NOMO-1 treated with DMSO at 0.1 percent for 48 hours (cell line): Measurements from ENCODE around the gene DLEC1.
"Not testable (repeated sequence)": the region's sequence is repeated elsewhere in the genome, so short reads cannot be mapped to it uniquely, and the experiment has no call there.

ENCODE experiments used
- DNase-seq: peaks from one replicate; lab custom pipeline; 2025; ENCODE audit not compliant: unreplicated experiment; lab: John Stamatoyannopoulos, UW

The DLEC1 gene

GRCh38 chr3:38152609-38153008 is 113.6 kb downstream of the DLEC1 start:
- no peak for DNase-seq

DNA sequence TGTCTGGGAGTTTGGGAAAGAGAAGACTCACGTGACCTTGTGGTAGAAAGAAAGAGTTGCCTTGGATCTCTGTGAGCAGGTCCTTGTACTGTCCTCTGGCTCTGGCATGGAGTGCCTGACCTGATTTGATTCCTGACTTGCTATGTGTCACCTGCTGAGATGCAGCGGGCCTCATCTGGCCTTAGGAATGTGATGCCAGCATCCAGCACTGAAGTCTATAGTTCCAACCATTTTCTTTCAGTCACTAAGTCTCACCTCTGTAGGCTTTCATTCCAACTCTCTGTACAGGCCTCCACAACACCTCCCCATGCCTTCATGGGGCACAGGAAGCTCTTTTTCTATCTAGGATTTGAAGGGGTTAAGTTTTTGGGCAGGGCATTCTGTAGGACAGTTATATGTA is 114.2 kb downstream of the DLEC1 start:
- no peak for DNase-seq

- peak; percentile 77 for DNase-seq
Measured at GRCh38 chr3:38154033-38154494, 115.1 kb downstream of the DLEC1 start.

GRCh38 chr3:38154625-38155255 is 115.7 kb downstream of the DLEC1 start:
- no peak for DNase-seq

DNA sequence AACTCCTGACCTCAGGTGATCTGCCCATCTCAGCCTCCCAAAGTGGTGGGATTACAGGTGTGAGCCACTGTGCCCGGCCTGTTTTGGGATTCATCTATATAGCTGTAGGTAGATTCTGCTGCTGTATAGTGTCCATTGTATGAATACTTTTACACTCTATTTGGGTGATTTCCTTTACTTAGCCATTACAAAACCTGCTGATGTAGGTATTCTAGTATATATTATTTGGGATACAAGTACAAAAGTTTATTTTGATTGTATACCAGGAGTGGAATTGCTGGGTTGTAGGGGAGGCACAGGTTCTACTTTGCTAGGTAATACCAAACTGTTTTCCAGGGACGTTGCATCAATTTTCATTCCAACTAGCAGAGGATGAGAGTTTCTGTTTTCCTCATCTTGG is 116.8 kb downstream of the DLEC1 start:
- DNase-seq: no peak

DNA sequence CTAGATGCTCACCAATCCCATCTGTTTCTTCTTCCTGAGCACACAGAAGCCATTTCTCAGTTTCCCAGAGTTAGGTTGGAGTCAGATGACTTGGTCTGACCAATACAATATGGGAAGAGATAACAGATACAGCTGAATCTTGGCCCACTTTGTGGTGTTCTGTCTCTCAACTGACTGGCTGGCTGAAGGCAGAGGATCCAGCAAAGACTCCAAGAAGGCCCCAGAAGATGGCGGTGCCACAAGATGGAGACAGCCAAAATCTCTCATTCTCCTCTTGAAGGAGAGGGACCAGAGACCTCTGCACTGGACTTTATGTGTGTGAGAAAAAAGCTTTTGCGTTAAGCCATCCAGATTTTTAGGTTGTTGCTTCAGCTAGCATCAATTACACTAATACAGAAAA is 118.1 kb downstream of the DLEC1 start:
- no peak for DNase-seq

GRCh38 chr3:38157595-38157994 is 118.6 kb downstream of the DLEC1 start:
- no peak for DNase-seq

- DNase-seq: no peak
Measured at GRCh38 chr3:38158472-38158871, 119.5 kb downstream of the DLEC1 start.

DNA sequence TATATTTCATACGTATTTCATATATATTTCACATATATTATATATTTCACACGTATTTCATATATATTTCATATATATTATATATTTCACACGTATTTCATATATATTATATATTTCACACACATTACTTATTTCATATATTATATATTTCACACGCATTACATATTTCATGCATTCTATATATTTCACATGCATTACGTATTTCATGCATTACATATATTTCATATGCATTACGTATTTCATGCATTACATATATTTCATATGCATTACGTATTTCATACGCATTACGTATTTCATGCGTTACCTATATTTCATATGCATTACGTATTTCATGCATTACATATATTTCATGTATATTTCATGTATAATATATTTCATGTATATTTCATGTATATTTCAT is 121.7 kb downstream of the DLEC1 start:
- not testable (repeated sequence) for DNase-seq

DNA sequence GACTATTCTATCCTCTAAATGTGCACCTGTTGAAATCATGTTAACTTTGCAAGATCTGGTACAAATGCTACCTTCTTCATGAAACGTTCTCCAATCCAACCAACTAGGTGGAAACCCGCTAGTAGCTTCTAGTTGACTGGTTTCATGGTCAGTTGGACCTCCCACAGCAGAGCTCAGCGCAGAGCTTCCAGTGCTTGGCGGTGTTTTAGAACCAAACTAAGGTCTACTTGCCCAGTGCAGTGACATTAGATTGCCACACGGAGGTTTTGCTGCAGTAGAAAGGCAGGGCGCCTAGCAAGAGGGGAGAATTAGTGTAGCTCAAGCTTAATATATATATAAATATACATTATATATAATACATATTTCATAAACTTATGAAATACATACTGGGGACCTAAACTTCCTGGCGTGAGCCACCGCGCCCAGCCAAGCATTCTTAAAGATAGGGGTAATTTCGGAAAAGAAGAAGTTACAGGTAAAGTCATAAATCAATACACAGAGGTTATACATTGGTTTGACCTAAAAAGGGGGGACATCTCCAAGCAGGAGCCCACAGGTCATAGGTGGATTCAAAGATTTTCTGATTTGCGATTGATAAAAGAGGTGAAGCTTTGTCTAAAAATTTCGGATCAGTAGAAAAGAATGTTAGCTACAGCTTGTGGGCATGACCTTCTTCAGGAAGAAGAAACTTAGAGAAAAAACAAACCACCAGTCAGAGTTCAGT is 124.3 kb downstream of the DLEC1 start:
- DNase-seq: peak; percentile 51

DNA sequence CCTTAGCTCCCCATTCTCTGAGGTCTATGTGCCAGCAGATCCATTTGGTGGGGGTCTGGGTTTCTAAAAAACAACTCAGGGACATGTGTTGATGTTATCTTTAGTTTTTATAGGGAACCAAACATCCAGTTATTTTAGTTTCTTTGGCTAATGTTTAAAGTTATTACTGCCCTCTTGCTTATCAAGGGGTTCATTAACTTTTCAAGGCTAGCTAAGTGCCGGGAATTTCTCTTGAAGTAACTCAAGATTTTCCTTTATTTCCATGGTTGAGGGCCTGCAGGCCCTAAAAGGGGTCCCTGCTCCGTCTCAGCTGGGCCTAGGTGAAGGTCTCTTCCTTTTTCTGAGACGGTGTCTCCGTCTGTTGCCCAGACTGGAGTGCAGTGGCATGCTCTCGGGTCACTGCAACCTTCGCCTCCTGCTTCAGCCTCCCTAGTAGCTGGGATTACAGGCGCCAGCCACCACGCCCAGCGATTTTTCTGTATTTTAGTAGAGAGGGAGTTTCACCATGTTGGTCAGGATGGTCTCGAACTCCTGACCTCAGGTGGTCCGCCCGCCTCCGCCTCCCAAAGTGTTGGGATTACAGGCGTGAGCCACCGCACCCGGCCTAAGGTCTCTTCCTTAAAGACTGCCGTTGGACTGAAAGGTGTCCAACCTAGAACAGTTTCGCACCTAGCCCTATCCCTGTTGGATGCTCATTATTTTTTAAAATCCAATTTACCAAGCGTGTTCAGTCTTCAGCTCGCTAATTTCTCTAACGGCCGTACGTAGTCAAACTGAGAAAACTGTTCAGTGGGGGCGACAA is 125.0 kb downstream of the DLEC1 start:
- no peak for DNase-seq

DNA sequence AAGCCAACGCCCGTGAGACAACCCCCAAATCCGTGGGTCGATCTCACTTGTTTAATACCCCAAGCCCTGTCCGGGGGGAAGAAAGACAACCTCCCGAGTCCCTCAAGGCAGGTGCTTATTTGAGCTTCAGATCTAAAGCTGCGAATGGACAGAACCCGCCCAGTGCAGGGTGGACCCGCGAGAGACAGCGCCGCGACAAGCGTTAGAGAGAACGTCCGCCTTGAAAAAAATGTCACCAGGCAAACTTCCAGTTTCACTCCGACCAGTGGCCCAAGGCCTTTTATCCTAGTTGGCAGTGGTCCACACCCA is 125.6 kb downstream of the DLEC1 start:
- no peak for DNase-seq

DNA sequence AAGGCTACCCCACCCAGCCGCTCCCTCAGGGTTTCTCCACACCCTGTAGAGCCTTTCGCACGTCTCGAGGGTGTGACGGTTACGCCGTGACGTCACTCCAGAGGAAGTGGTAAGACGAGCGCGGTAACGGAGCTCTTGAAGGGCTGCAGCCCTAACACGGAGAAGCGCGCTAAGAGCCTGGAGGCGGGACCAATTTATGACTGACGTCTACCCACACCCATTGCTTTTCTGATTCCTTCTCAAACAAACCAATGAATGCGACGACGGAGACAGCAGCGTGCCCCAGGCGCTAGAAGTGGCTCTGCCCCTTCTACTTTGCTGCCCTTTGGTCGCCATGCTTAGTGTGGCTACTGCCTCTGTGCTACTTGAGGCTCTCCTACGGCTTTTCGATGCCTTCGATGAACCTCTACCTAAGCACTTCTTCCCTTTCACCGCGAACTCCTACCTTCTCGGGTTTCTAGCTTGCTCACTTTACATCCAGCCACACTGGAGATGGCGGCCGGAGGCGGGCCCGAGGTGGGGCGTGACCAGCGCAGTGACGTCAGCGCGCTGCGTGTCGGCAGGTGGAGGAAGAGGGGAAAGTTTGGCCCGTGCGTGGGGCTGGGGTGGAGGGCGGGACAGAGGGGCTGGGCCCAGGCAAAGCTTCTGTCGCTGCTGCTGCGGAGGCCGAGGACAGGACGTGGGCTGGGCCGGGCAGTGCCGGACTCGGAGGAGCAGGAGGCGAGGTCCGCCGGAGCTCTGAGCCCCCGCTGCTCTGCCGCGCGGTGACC is 126.1 kb downstream of the DLEC1 start, which contains the start of gene OXSR1:
Gene OXSR1 (plus strand): TSS at position 586 of the 770 bp plus-strand sequence. CDS start 340 bp downstream, outside the sequence.
- peak; percentile 100 for DNase-seq

- DNase-seq: no peak
Measured at GRCh38 chr3:38165722-38166387, 126.8 kb downstream of the DLEC1 start.

DNA sequence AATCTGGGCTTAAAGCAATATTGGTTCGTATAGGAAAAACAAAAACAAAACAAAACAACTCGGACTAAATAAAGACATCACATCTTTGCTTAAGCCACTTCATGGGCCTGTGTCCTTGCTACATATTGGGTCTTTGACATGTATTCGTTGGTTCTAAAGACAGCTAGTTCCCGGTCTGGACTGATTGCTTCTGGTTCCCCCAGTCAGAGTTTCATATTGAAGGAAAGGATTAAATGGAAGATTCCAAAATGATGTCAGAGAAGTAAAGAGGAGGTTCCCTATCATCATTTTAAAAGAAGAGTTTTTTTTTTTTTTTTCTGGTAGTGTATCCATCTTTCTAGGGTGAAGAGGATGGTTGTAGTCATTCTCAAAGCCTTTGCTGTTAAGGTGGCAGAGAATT is 128.6 kb downstream of the DLEC1 start:
- no peak for DNase-seq

DNA sequence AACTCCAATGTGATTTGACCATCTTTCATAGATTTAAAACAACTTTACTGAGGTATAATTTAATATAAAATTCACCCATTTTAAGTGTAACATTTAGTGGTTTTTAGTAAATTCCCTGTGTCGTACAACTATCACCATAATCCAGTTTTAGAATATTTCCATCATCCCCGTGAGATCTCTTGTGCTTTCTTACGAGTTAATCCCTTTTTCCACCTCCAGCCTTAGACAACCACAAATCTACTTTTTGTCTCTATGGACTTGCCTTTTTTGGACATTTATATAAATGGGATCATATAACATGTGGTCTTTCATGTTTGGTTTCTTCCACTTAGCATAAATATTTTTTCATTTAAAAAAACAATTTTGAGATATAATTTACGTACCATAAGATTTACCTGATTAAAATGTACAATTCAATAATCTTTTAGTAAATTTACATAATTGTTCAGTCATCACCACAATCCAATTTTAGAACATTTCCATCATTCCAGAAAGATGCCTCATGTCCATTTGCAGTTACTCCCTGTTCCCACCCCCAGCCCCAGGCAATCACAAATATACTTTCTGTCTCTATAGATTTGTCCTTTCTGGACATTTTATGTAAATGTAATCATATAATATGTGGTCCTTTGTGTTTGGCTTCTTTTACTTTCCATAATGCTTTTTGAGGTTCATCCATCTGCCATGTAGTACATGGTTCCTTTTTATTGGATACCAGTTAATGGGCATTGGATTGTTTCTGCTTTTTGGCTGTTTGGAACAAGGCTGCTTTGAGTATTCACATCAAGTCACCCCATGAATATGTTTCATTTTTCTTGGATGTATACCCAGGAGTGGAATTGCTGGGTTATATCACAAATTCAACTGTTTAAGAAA is 129.4 kb downstream of the DLEC1 start:
- no peak for DNase-seq

DNA sequence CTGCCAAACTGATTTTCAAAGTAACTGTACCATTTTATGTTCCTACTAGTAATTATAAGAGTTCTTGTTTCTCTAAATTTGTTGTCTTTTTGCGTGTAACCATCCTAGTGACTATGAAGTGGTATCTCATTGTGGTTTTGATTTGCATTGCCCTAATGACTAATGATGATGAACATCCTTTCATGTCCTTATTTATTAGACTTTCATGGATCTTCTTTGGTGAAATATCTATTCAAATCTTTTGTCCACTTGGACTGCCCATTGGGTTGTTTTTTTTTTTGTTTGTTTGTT is 130.0 kb downstream of the DLEC1 start:
- DNase-seq: no peak

- no peak for DNase-seq
Measured at GRCh38 chr3:38170722-38171121, 131.7 kb downstream of the DLEC1 start.

GRCh38 chr3:38171622-38172021 is 132.6 kb downstream of the DLEC1 start:
- no peak for DNase-seq
